Measurements from ENCODE around the gene YAF2.
A peak's percentile ranks its signal among the peaks of the same experiment; 100 is the strongest.
"Not testable (repeated sequence)": the region's sequence is repeated elsewhere in the genome, so short reads cannot be mapped to it uniquely, and the experiment has no call there.

The YAF2 gene

GRCh38 chr12:42192258-42192657 is 45.8 kb downstream of the YAF2 start:
- DNase-seq = no peak

DNA sequence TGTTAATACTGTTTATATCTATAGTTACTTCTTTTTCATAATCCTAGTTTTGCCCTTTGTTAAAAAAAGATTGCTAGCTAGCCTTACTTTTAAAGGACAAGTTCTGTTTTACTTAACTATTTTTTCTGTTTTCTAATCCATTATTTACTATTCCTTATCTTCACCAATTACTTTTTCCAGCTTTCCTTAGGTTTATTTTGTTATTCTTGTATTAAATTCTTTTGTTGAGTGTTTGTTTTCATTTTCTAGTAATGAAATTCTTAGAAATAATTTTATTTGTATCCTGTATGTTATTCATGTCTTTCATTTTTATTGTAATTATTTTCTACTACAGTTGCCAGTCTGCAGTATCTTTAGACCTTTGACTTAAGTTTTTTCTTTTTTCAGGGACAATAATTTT is 47.7 kb downstream of the YAF2 start:
- no peak for DNase-seq

- not testable (repeated sequence) for DNase-seq
These were observed 49.8 kb downstream of the YAF2 start for GRCh38 chr12:42188275-42188674.

GRCh38 chr12:42187799-42188198 is 50.2 kb downstream of the YAF2 start:
- DNase-seq = no peak

GRCh38 chr12:42186793-42187192 is 51.3 kb downstream of the YAF2 start:
- DNase-seq = no peak

- no peak for DNase-seq
These were observed 55.7 kb downstream of the YAF2 start for GRCh38 chr12:42182394-42182793.

DNA sequence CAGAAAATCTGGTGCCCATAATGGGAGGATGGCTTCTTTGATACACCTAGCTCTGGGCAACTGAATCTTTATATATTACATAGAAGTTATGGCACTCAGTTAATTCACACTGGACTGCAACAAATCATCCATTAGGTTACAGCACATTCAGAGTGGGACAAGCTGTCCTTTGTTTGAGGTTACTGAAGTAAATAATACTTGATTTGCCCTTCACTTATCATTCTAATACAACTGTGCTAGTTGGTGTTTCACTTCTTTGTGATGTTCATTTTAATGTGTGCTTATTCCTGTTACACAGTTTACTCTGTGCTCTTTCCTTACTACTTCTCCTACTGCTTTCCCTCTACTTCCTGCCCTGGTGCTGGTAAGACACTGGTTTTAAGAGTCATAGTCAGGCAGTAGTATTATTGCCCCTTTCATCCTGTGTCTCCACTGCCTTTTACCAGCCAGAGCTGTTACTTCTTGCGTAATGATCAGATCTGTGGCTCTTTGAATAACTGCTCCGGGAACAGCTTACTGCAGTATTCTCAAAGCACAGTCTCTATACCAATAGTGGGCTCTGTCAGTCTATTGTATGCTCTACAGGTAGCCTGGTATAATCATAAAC is 57.0 kb downstream of the YAF2 start:
- no peak for DNase-seq

DNA sequence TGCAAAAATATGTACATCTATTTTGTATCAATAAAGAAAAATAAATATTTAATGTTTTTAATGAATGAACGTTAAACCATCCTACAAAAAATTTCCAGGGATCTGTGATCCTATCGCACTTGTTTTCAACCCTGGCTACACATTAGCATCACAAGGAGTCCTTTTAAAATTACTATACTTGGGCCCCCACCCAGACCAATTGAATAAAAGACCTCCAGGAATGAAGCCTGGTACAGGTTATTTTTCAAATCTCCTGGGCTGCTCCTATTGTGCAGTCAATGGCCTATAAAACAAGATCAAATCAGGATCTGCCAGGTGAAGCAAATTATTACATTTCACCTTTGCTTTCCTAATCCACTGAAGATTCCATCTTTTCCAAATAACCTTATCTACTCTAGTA is 59.9 kb downstream of the YAF2 start:
- no peak for DNase-seq

GRCh38 chr12:42174978-42175377 is 63.1 kb downstream of the YAF2 start:
- DNase-seq = no peak

DNA sequence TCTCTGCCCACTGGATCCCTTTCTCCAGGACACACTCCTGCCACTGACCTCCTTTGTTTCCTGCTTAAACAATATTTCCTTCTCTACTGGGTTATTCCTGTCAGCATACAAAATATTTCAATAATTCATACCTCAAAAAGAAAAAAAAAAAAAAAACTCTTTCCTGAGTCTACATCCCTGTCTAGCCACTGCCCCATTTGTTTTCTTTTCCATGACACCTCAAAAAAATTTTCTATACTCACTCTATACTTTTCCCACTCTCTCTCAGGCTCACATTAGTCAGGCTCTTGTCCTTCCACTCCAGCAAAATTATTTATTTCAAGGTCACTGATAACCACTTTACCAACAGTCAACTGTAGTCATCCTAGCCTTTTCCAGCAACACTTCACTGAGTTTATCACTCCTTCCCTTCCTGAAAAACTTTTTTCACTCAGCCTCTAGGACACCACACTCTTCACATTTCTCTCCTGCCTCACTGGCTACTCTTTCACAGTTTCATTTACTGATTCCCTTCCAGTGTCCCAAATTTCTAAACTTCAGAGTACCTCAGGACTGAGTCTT is 64.0 kb downstream of the YAF2 start:
- DNase-seq = no peak

GRCh38 chr12:42172441-42173210 is 65.4 kb downstream of the YAF2 start:
- DNase-seq = no peak

DNA sequence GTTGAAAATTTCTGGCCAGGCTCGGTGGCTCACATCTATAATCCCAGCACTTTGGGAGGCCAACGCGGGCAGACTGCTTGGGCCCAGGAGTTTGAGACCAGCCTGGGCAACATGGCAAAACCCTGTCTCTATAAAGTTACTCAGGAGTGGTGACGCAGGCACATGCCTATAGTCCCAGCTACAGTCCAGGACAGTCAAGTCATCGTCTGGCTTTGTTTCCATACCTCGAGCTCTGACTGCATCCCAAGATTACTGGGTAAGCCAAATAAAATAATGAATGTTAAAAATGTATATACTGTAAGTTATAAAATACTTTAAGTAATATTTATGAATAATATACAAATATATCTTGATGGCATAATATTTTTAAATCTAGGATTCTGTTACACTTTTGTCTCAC is 70.3 kb downstream of the YAF2 start:
- no peak for DNase-seq

GRCh38 chr12:42166501-42166900 is 71.5 kb downstream of the YAF2 start:
- no peak for DNase-seq

DNA sequence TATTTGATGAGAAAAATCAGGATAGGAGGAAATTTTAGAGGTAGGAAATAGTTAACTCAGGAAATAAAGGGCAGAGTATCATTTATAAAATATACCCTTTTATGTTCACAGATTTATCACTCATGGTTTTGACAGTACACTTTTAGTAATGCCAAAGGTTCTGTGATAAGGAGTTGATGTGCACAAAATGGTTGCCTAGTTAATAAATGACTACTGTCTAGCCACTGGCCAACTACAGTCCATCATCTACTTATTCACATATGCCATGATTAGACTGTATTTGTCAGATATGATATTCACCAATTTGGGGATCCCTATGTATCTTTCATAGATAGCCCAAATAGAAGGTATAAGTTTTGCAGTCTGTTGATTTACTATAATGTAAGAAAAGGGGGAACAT is 74.1 kb downstream of the YAF2 start:
- no peak for DNase-seq

GRCh38 chr12:42162965-42163364 is 75.1 kb downstream of the YAF2 start:
- DNase-seq = no peak

GRCh38 chr12:42162193-42162592 is 75.9 kb downstream of the YAF2 start:
- DNase-seq = no peak

DNA sequence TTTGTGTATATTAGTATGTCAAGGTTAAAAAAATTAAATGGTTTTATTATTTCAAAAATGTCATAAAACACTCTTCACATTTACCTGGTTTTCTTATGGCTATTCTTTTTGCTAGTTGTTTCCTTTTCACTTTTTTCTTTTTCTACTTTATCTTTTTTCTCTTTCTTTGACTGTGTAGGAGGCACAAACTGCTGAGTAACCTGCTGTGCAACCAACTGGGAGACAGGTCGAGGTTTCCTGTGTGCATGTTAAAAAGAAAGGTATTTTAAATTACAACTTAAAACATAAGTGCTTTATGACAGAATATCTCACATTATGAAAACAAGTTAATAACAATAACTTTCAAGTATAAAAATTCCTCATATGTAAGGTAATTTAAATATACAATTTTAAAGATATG is 76.5 kb downstream of the YAF2 start:
- DNase-seq = no peak

DNA sequence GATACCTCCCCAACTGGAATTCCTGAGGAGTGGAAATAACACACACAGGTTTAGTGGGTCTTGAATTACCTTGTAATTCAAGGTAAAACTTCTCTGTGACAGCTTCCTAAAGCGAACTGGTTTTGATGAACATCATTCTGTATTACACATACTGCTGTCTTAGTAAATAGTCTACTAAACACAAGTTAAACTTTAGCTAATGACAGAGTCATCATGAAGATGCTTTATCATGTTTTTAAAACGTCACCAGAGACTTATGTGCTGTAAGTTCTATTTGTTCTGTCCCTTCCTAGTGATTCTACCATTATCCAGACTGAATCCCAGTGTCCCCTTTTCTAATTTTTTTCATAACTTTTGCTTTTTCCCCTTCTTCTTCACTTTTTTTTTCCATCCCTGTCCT is 81.8 kb downstream of the YAF2 start:
- DNase-seq = no peak

- no peak for DNase-seq
These were observed 92.4 kb downstream of the YAF2 start for GRCh38 chr12:42145552-42146215.

- DNase-seq = no peak
These were observed 92.9 kb downstream of the YAF2 start for GRCh38 chr12:42145197-42145549.

GRCh38 chr12:42144408-42145196 is 93.4 kb downstream of the YAF2 start, which contains the start of gene GXYLT1:
Gene GXYLT1, minus strand, starts transcription at chr12:42144874. Its CDS starts 228 bp downstream, at chr12:42144646.
- peak; percentile 83 for DNase-seq

DNA sequence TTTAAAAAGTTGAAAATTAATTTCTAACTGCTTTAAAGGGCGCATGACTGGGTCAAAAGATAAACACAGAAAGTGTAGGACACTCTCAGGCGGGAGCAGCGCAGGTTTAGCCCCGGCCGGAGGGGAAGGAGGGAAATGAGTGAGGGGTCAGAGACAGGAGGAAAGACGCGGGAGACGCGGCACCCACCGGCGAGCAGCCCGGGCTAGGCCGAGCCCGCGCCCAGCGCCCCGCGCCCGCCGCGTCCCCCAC is 94.0 kb downstream of the YAF2 start:
- peak; percentile 23 for DNase-seq

DNA sequence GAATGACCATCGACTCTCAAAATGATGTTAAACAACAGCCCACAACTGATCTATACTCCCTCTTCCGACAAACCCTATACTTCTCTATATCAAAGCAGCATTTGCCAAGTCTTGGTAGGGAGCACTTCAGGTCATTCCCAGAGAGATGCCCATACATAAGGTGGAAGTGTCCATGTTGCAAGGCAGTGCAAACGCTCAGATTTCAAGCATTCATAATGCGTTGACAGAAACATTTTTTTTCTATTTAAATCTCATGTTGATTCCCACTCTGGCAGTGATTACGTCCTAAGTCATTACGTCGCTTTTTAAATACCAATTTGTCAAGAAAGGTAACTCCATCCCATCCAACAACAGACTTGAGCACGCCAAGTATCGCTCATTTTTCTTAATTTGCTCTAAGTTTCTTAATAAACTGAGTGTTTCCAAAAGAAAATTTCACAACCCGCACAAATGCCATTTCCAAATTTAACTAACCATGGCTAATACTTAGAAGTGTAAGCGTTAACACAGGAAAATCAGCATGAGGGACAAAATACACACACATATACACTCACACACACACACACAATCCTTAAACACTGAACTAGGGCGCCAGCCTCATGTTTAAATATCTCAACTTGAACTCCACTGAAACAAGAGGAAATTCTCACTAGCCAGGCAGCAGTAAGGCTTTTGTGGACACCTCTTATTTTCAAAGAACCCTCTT is 94.4 kb downstream of the YAF2 start:
- no peak for DNase-seq
